Testis (tissue), 3 donors: ENCODE results near the gene JCHAIN. TPM values are rescaled to one million over a fixed set of nuclear protein-coding genes. Genes with fewer than 3 reads are reported as not detected.
"Not testable (repeated sequence)": the region's sequence is repeated elsewhere in the genome, so short reads cannot be mapped to it uniquely, and the experiment has no call there.

Experiments
- DNase-seq: peaks from one replicate; pipeline ENCODE4 v3.0.0-alpha.2; 2019
- H3K27ac ChIP-seq, 2 donors: fragments of 200-600 bp; sonication (generic); one replicate each; pipeline ENCODE4 v1.5.1; 2019
- H3K27me3 ChIP-seq: fragments of 200-600 bp; sonication (generic); one replicate; pipeline ENCODE4 v1.5.1; 2019
- H3K36me3 ChIP-seq: fragments of 200-600 bp; sonication (generic); one replicate; pipeline ENCODE4 v1.5.1; 2017; ENCODE audit warnings: low read depth; ENCODE audit errors: missing control alignments
- H3K4me1 ChIP-seq: fragments of 200-600 bp; sonication (generic); one replicate; pipeline ENCODE4 v1.5.1; 2019
- H3K4me3 ChIP-seq, 2 donors: fragments of 200-600 bp; sonication (generic); one replicate each; pipeline ENCODE4 v1.5.1; 2017 to 2019
- H3K9me3 ChIP-seq: fragments of 200-600 bp; sonication (generic); one replicate; pipeline ENCODE4 v1.5.1; 2017
- CTCF ChIP-seq, 3 experiments: fragments of 450-650 bp in 2 of 3; fragments of 200-600 bp in 1 of 3; sonication (generic) in 1 of 3; IDR thresholded peaks; one replicate each; pipeline ENCODE4 v1.5.1; 2016 to 2019; ENCODE audit warnings: antibody characterized with exemption in 3 of 3, mild to moderate bottlenecking in 2 of 3, moderate library complexity in 1 of 3
- POLR2A ChIP-seq: fragments of 450-650 bp; IDR thresholded peaks from one replicate; pipeline ENCODE4 v1.6.1; 2017; ENCODE audit warnings: antibody characterized with exemption, mild to moderate bottlenecking, moderate library complexity
- WGBS, 2 donors: methylation state at CpG; one replicate each; pipeline ENCODE4 v1.1.5; 2018; 5-methylcytosine and 5-hydroxymethylcytosine counted together
- intact Hi-C: fragments of 100-400 bp; cut with DNase I; formaldehyde crosslinking; loops from one replicate; pipeline ENCODE4 v1.15.1; 2023; ENCODE audit warnings: low total_unique reads
- polyA plus RNA-seq: library from polyadenylated mRNA; stranded (reverse); fragments of 350-450 nt; fragmentation: Illumina TruSeq; extraction: RNeasy Lipid Tissue Mini Kit (QIAGEN cat#74804); gene quantifications from one replicate; pipeline ENCODE4 v1.2.3, GENCODE V29; 2014; ENCODE audit warnings: low read depth, low replicate concordance; ENCODE audit not compliant: insufficient read depth
- total RNA-seq, 2 donors: library from RNA; depleted of rRNA; stranded (reverse); fragments of >200 nt; gene quantifications; one replicate each; pipeline ENCODE4 v1.2.3, GENCODE V29; 2016

Gene JCHAIN
- total and polyA plus RNA-seq, 3 donors from 2014 or later: 0.99 to 34.0 TPM; not detected in 1

- Histone ChIP-seq H3K27ac (no peak overlapping the region), H3K36me3 (no peaks in the 10 kb centered on the region), H3K4me1 (no peaks in the 10 kb centered on the region), H3K27me3 (no peaks in the 10 kb centered on the region), H3K4me3 (no peak overlapping the region), H3K9me3 (no peaks in the 10 kb centered on the region)
- DNase-seq: no peak
- intact Hi-C loops: no loop called here
- TF ChIP-seq CTCF (IDR thresholded peaks at IDR 0.05) (no peak), POLR2A (no peak)
- 90% methylated on average over 4 of the region's 4 CpGs for WGBS, 2 donors
Observed at GRCh38 chr4:70660106-70660505, 6.2 kb downstream of the JCHAIN start.

GRCh38 chr4:70658418-70658817 lies 7.9 kb downstream of the JCHAIN start:
- Histone ChIP-seq H3K4me3 (no peak overlapping the region), H3K36me3 (no peaks in the 10 kb centered on the region), H3K4me1 (no peaks in the 10 kb centered on the region), H3K9me3 (no peaks in the 10 kb centered on the region), H3K27ac (no peak overlapping the region), H3K27me3 (no peaks in the 10 kb centered on the region)
- WGBS, 2 donors: 58 to 71% methylated on average over 3 of the region's 3 CpGs
- TF ChIP-seq POLR2A: no peak
- TF ChIP-seq CTCF (IDR thresholded peaks at IDR 0.05): no peak
- DNase-seq: no peak
- intact Hi-C loops: no loop called here

GRCh38 chr4:70657326-70657725 lies 9.0 kb downstream of the JCHAIN start:
- 88% methylated on average over 5 of the region's 5 CpGs for WGBS, 2 donors
- no peaks in the 10 kb centered on the region for H3K36me3 ChIP-seq

GRCh38 chr4:70654605-70655011 lies 11.7 kb downstream of the JCHAIN start:
- Histone ChIP-seq H3K27ac (no peak overlapping the region), H3K4me3 (no peak overlapping the region), H3K36me3 (no peaks in the 10 kb centered on the region), H3K9me3 (no peaks in the 10 kb centered on the region), H3K27me3 (no peaks in the 10 kb centered on the region), H3K4me1 (no peaks in the 10 kb centered on the region)
- intact Hi-C loops: no loop called here
- no peak for TF ChIP-seq POLR2A
- no peak for TF ChIP-seq CTCF (IDR thresholded peaks at IDR 0.05)
- whole genome bisulfite sequencing, 2 donors: 64 to 81% methylated on average over 5 of the region's 5 CpGs
- no peak for DNase-seq

More at GRCh38 chr4:70657326-70657725, 9.0 kb downstream of the JCHAIN start:
- Histone ChIP-seq H3K4me3 (no peak overlapping the region), H3K27ac (no peak overlapping the region), H3K27me3 (no peaks in the 10 kb centered on the region), H3K9me3 (no peaks in the 10 kb centered on the region), H3K4me1 (no peaks in the 10 kb centered on the region)
- TF ChIP-seq POLR2A: no peak
- TF ChIP-seq CTCF (IDR thresholded peaks at IDR 0.05): no peak
- DNase-seq: no peak
- intact Hi-C loops: no loop called here

- intact Hi-C loops: no loop called here
- H3K27ac ChIP-seq: no peak overlapping the region
- H3K4me1 ChIP-seq: no peaks in the 10 kb centered on the region
- no peaks in the 10 kb centered on the region for H3K9me3 ChIP-seq
- no peak overlapping the region for H3K4me3 ChIP-seq
- no peaks in the 10 kb centered on the region for H3K27me3 ChIP-seq
- H3K36me3 ChIP-seq: no peaks in the 10 kb centered on the region
- no peak for TF ChIP-seq POLR2A
- TF ChIP-seq CTCF (IDR thresholded peaks at IDR 0.05): peak; percentile 32 to 42 (median 36)
- WGBS, 2 donors: 7 to 18% methylated on average over 4 of the region's 4 CpGs
- DNase-seq: no peak
Observed at GRCh38 chr4:70651864-70652506, 14.3 kb downstream of the JCHAIN start.

GRCh38 chr4:70650741-70651140 lies 15.6 kb downstream of the JCHAIN start:
- H3K9me3 ChIP-seq, intact Hi-C loops, H3K36me3 ChIP-seq, H3K27ac ChIP-seq, H3K27me3 ChIP-seq, H3K4me3 ChIP-seq, H3K4me1 ChIP-seq, DNase-seq: not testable (repeated sequence)
- 80 to 87% methylated on average over 4 of the region's 4 CpGs for WGBS, 2 donors
